Body of pancreas (tissue), 4 donors: ENCODE measurements around the gene MT1B.

Experiments
- CTCF ChIP-seq, 7 experiments: fragments of 450-650 bp in 4 of 7; fragments of 200-600 bp in 3 of 7; sonication (generic) in 3 of 7; IDR thresholded peaks; one replicate each; pipeline ENCODE4 v1.5.1; 2016 to 2019; ENCODE audit warnings: antibody characterized with exemption in 7 of 7
- POLR2A ChIP-seq, 3 donors: fragments of 450-650 bp; IDR thresholded peaks; one replicate each; pipeline ENCODE4 v1.6.1; 2016; ENCODE audit warnings: antibody characterized with exemption in 3 of 3, mild to moderate bottlenecking in 2 of 3

GRCh38 chr16:56616608-56617211 is 35.0 kb upstream of the MT1B start:
- TF ChIP-seq CTCF (IDR thresholded peaks at IDR 0.05): no peak
- TF ChIP-seq POLR2A (IDR thresholded peaks at IDR 0.05): no peak
